ENCODE measurements around the gene FOXP1. TPM values are rescaled to one million over a fixed set of nuclear protein-coding genes. Genes with fewer than 3 reads are reported as not detected.

The FOXP1 gene
- total RNA-seq, 2 donors from 2014 or later: 41.7 to 94.3 TPM

- Histone ChIP-seq H3K27me3 (ENCODE audit: control insufficient read depth, insufficient read depth, low read length, poor library complexity, severe bottlenecking) (no peaks in the 10 kb centered on the region), H3K9me3 (ENCODE audit: control insufficient read depth, low read length) (no peaks in the 10 kb centered on the region), H3K4me1 (ENCODE audit: control insufficient read depth, insufficient read depth, low read length) (peaks cover 13% of the 10 kb centered on the region), H3K27ac (ENCODE audit: low read depth, low read length) (no peak overlapping the region), H3K36me3 (ENCODE audit: control insufficient read depth, insufficient read depth, low read length) (no peaks in the 10 kb centered on the region), H3K9ac (ENCODE audit: extremely low read depth, low read length, poor library complexity, severe bottlenecking) (peak overlapping the region; percentile 2), H3K4me3 (ENCODE audit: low read length) (peak overlapping the region; percentile 58)
- no peak for TF ChIP-seq CTCF (conservative IDR thresholded peaks at IDR 0.05)
- Mint-ChIP-seq H3K27me3 (ENCODE audit: insufficient read depth) (no peaks in the 10 kb centered on the region), H3K4me1 (peaks cover 56% of the 10 kb centered on the region), H3K4me3 (no peak overlapping the region), H3K9me3 (no peaks in the 10 kb centered on the region), H3K36me3 (ENCODE audit: low read depth) (peaks cover 4% of the 10 kb centered on the region), H3K27ac (peak overlapping the region; percentile 3)
- WGBS, 2 experiments (ENCODE audit: insufficient coverage in 1 of 2, insufficient read length in 1 of 2): 75 to 83% methylated on average over 6 to 9 of the region's 10 CpGs
- DNase-seq: no peak
These were observed 63.1 kb downstream of the FOXP1 start for GRCh38 chr3:71520161-71521020.

- Histone ChIP-seq H3K27ac (ENCODE audit: low read depth, low read length) (no peak overlapping the region), H3K9me3 (ENCODE audit: control insufficient read depth, low read length) (no peaks in the 10 kb centered on the region), H3K36me3 (ENCODE audit: control insufficient read depth, insufficient read depth, low read length) (no peaks in the 10 kb centered on the region), H3K4me1 (ENCODE audit: control insufficient read depth, insufficient read depth, low read length) (peaks cover 13% of the 10 kb centered on the region), H3K9ac (ENCODE audit: extremely low read depth, low read length, poor library complexity, severe bottlenecking) (no peak overlapping the region), H3K27me3 (ENCODE audit: control insufficient read depth, insufficient read depth, low read length, poor library complexity, severe bottlenecking) (no peaks in the 10 kb centered on the region), H3K4me3 (ENCODE audit: low read length) (no peak overlapping the region)
- Mint-ChIP-seq H3K27ac (no peak overlapping the region), H3K9me3 (no peaks in the 10 kb centered on the region), H3K36me3 (ENCODE audit: low read depth) (peaks cover 4% of the 10 kb centered on the region), H3K4me3 (no peak overlapping the region), H3K27me3 (ENCODE audit: insufficient read depth) (no peaks in the 10 kb centered on the region), H3K4me1 (peaks cover 45% of the 10 kb centered on the region)
- no peak for DNase-seq
- TF ChIP-seq CTCF (conservative IDR thresholded peaks at IDR 0.05): no peak
These were observed 65.4 kb downstream of the FOXP1 start for GRCh38 chr3:71518089-71518488.

GRCh38 chr3:71517271-71517791, 66.2 kb downstream of the FOXP1 start:
- no peaks in the 10 kb centered on the region for H3K27me3 Mint-ChIP-seq (ENCODE audit: insufficient read depth)
- no peak for DNase-seq
- Histone ChIP-seq H3K9ac (ENCODE audit: extremely low read depth, low read length, poor library complexity, severe bottlenecking) (no peak overlapping the region), H3K27me3 (ENCODE audit: control insufficient read depth, insufficient read depth, low read length, poor library complexity, severe bottlenecking) (no peaks in the 10 kb centered on the region), H3K36me3 (ENCODE audit: control insufficient read depth, insufficient read depth, low read length) (no peaks in the 10 kb centered on the region), H3K4me3 (ENCODE audit: low read length) (no peak overlapping the region), H3K9me3 (ENCODE audit: control insufficient read depth, low read length) (no peaks in the 10 kb centered on the region), H3K4me1 (ENCODE audit: control insufficient read depth, insufficient read depth, low read length) (peaks cover 13% of the 10 kb centered on the region), H3K27ac (ENCODE audit: low read depth, low read length) (no peak overlapping the region)
- H3K36me3 Mint-ChIP-seq (ENCODE audit: low read depth): peaks cover 2% of the 10 kb centered on the region
- WGBS, 2 experiments (ENCODE audit: insufficient coverage in 1 of 2, insufficient read length in 1 of 2): 92 to 100% methylated on average over 1 to 3 of the region's 3 CpGs
- H3K27ac Mint-ChIP-seq: no peak overlapping the region
- no peaks in the 10 kb centered on the region for H3K9me3 Mint-ChIP-seq
- no peak for TF ChIP-seq CTCF (conservative IDR thresholded peaks at IDR 0.05)
- H3K4me1 Mint-ChIP-seq: peaks cover 41% of the 10 kb centered on the region
- H3K4me3 Mint-ChIP-seq: no peak overlapping the region
